Nephron (organoid): ENCODE results near the gene FOXE1.

ENCODE experiments used
- H3K27ac Mint-ChIP-seq, 3 experiments: 2 replicates each; pipeline ENCODE4 v1.8.0; 2020; ENCODE audit warnings: mixed read lengths in 3 of 3, mild to moderate bottlenecking in 2 of 3, moderate library complexity in 1 of 3
- H3K27me3 Mint-ChIP-seq: 2 replicates; pipeline ENCODE4 v1.8.0; 2021; ENCODE audit warnings: low read depth, mild to moderate bottlenecking, moderate library complexity, mixed read lengths
- H3K36me3 Mint-ChIP-seq: 2 replicates; pipeline ENCODE4 v1.8.0; 2020; ENCODE audit warnings: low read depth, mixed read lengths
- H3K4me1 Mint-ChIP-seq: 2 replicates; pipeline ENCODE4 v1.8.0; 2020; ENCODE audit warnings: mixed read lengths
- H3K4me3 Mint-ChIP-seq, 3 experiments: 2 replicates each; pipeline ENCODE4 v1.8.0; 2020; ENCODE audit warnings: mild to moderate bottlenecking in 3 of 3, mixed read lengths in 3 of 3, moderate library complexity in 2 of 3
- H3K9me3 Mint-ChIP-seq: 2 replicates; pipeline ENCODE4 v1.8.0; 2020; ENCODE audit warnings: mixed read lengths
- CTCF ChIP-seq, 3 experiments: fragments of 200-600 bp; sonication (generic); IDR thresholded peaks; one replicate each; pipeline ENCODE4 v1.5.0; 2021; ENCODE audit warnings: antibody characterized with exemption in 3 of 3; ENCODE audit not compliant: unreplicated experiment in 3 of 3

FOXE1 gene

GRCh38 chr9:97845763-97846162 is 7.3 kb upstream of the FOXE1 start:
- Mint-ChIP-seq H3K36me3 (no peaks in the 10 kb centered on the region), H3K27me3 (peaks cover 92% of the 10 kb centered on the region), H3K4me3 (no peak overlapping the region), H3K27ac (no peak overlapping the region), H3K4me1 (no peaks in the 10 kb centered on the region), H3K9me3 (no peaks in the 10 kb centered on the region)
- no peak for TF ChIP-seq CTCF (IDR thresholded peaks at IDR 0.05; ENCODE audit: unreplicated experiment in 3 of 3)

- no peak for TF ChIP-seq CTCF (IDR thresholded peaks at IDR 0.05; ENCODE audit: unreplicated experiment in 3 of 3)
- Mint-ChIP-seq H3K4me3 (no peak overlapping the region), H3K4me1 (no peaks in the 10 kb centered on the region), H3K27ac (no peak overlapping the region), H3K36me3 (no peaks in the 10 kb centered on the region), H3K27me3 (peaks cover 92% of the 10 kb centered on the region), H3K9me3 (no peaks in the 10 kb centered on the region)
These were observed 6.7 kb upstream of the FOXE1 start for GRCh38 chr9:97846347-97846746.

GRCh38 chr9:97847474-97848214 is 5.4 kb upstream of the FOXE1 start:
- H3K36me3 Mint-ChIP-seq: no peaks in the 10 kb centered on the region
- no peaks in the 10 kb centered on the region for H3K9me3 Mint-ChIP-seq
- peak overlapping the region in 1 of 3 experiments; percentile 23 for H3K4me3 Mint-ChIP-seq
- peaks cover 95% of the 10 kb centered on the region for H3K27me3 Mint-ChIP-seq
- no peak overlapping the region for H3K27ac Mint-ChIP-seq
- no peaks in the 10 kb centered on the region for H3K4me1 Mint-ChIP-seq
- TF ChIP-seq CTCF (IDR thresholded peaks at IDR 0.05; ENCODE audit: unreplicated experiment in 3 of 3): peak in 1 of 3 experiments; percentile 19

GRCh38 chr9:97848215-97848479 is 4.9 kb upstream of the FOXE1 start:
- no peak for TF ChIP-seq CTCF (IDR thresholded peaks at IDR 0.05; ENCODE audit: unreplicated experiment in 3 of 3)
- Mint-ChIP-seq H3K27me3 (peaks cover 95% of the 10 kb centered on the region), H3K9me3 (no peaks in the 10 kb centered on the region), H3K27ac (no peak overlapping the region), H3K4me3 (no peak overlapping the region), H3K4me1 (no peaks in the 10 kb centered on the region), H3K36me3 (no peaks in the 10 kb centered on the region)

- Mint-ChIP-seq H3K4me3 (peak overlapping the region in 1 of 3 experiments; percentile 26), H3K9me3 (no peaks in the 10 kb centered on the region), H3K4me1 (no peaks in the 10 kb centered on the region), H3K36me3 (no peaks in the 10 kb centered on the region), H3K27me3 (peaks cover 94% of the 10 kb centered on the region), H3K27ac (no peak overlapping the region)
- TF ChIP-seq CTCF (IDR thresholded peaks at IDR 0.05; ENCODE audit: unreplicated experiment in 3 of 3): no peak
These were observed 4.4 kb upstream of the FOXE1 start for GRCh38 chr9:97848480-97849237.

GRCh38 chr9:97849980-97850379 is 3.0 kb upstream of the FOXE1 start:
- Mint-ChIP-seq H3K4me1 (no peaks in the 10 kb centered on the region), H3K27me3 (peaks cover 95% of the 10 kb centered on the region), H3K36me3 (no peaks in the 10 kb centered on the region), H3K4me3 (no peak overlapping the region), H3K9me3 (no peaks in the 10 kb centered on the region), H3K27ac (no peak overlapping the region)
- no peak for TF ChIP-seq CTCF (IDR thresholded peaks at IDR 0.05; ENCODE audit: unreplicated experiment in 3 of 3)
